ENCODE results near the gene XRRA1. TPM values are rescaled to one million over a fixed set of nuclear protein-coding genes. Genes with fewer than 3 reads are reported as not detected.
"Not testable (repeated sequence)": the region's sequence is repeated elsewhere in the genome, so short reads cannot be mapped to it uniquely, and the experiment has no call there.

The XRRA1 gene
- total RNA-seq, 1 experiment from 2014 or later, result 23.5 TPM

DNA sequence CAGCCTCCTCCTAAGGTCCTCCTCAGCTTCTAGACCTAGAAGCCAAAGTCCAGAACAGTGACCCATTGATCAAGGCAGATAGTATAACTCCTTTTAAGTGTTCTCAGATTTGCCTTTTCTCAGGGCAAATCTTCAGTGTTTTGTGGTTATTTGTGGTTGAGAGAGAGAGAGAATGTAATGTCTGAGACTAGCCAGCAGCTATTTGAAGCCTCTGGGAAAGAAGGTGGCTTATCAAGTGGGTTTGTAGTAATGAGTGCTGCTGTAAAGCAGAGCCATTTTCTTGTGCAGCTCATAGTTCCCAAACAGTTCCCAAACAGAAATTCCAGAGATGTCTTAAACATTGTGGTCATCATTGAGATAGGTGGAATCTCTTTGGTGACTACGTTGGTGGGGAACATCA lies 110.7 kb downstream of the XRRA1 start:
- no peaks in the 10 kb centered on the region for H3K27me3 ChIP-seq (ENCODE audit: low read length)
- CTCF ChIA-PET, result no interaction called here
- no peak for TF ChIP-seq EZH2 (IDR thresholded peaks at IDR 0.05; ENCODE audit: low read length, unreplicated experiment)

DNA sequence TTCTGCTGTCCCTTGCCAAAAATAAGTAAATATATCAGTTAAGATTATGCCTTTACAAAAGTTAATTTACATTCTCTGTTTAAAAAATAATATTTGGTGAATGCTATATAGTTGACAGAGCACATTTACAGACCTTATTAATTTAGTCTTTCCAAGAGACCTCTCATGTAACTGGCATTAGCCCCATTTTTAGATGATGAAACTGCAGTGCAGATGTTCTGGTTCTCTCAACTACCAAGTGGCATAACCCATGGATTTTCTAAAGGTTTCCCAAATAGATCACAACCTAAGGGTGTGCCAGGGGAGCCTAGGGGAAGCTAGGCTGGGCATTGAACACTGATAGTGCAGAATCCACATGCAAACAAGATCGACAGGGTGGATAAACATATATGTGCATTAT lies 111.7 kb downstream of the XRRA1 start:
- Histone ChIP-seq H3K4me1 (ENCODE audit: insufficient read depth, low read length) (no peaks in the 10 kb centered on the region), H3K4me2 (ENCODE audit: low read length) (no peak overlapping the region), H3F3A (ENCODE audit: low read length, unreplicated experiment) (no peaks in the 10 kb centered on the region), H3K27me3 (ENCODE audit: low read length) (no peaks in the 10 kb centered on the region), H3K9me2 (replicated peaks; ENCODE audit: low read length) (no peaks in the 10 kb centered on the region), H3K36me3 (ENCODE audit: low read depth, low read length) (peaks cover 34% of the 10 kb centered on the region), H3K9me3 (ENCODE audit: low read length) (no peaks in the 10 kb centered on the region), H3K79me2 (ENCODE audit: low read length) (no peaks in the 10 kb centered on the region), H4K20me1 (ENCODE audit: low read length) (no peaks in the 10 kb centered on the region), H3K27ac (ENCODE audit: low read length) (no peak overlapping the region), H3K4me3 (ENCODE audit: low read length) (no peak overlapping the region), H3K9ac (ENCODE audit: low read length) (no peak overlapping the region), H2AFZ (ENCODE audit: low read length) (no peak overlapping the region)
- DNase-seq (no peak), ATAC-seq (no peak)
- TF ChIP-seq EZH2phosphoT487 (IDR thresholded peaks at IDR 0.05; ENCODE audit: borderline replicate concordance, low read length), result no peak
- TF ChIP-seq EZH2 (IDR thresholded peaks at IDR 0.05; ENCODE audit: low read length, unreplicated experiment), result no peak
- TF ChIP-seq, protein P1, sequence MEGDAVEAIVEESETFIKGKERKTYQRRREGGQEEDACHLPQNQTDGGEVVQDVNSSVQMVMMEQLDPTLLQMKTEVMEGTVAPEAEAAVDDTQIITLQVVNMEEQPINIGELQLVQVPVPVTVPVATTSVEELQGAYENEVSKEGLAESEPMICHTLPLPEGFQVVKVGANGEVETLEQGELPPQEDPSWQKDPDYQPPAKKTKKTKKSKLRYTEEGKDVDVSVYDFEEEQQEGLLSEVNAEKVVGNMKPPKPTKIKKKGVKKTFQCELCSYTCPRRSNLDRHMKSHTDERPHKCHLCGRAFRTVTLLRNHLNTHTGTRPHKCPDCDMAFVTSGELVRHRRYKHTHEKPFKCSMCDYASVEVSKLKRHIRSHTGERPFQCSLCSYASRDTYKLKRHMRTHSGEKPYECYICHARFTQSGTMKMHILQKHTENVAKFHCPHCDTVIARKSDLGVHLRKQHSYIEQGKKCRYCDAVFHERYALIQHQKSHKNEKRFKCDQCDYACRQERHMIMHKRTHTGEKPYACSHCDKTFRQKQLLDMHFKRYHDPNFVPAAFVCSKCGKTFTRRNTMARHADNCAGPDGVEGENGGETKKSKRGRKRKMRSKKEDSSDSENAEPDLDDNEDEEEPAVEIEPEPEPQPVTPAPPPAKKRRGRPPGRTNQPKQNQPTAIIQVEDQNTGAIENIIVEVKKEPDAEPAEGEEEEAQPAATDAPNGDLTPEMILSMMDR (conservative IDR thresholded peaks at IDR 0.05; ENCODE audit: low read depth, low read length), result no peak
- BruUV-seq (replicated peaks), result no TSS peak
- intact Hi-C loops (cut with micrococcal nuclease), result no loop called here
- ChIA-PET POLR2A (ENCODE audit: unreplicated experiment) (no interaction called here), CTCF (no interaction called here)

More for the DNA sequence above, 110.7 kb downstream of the XRRA1 start:
- Histone ChIP-seq H4K20me1 (ENCODE audit: low read length) (no peaks in the 10 kb centered on the region), H3K4me1 (ENCODE audit: insufficient read depth, low read length) (no peaks in the 10 kb centered on the region), H3K4me2 (ENCODE audit: low read length) (no peak overlapping the region), H3K79me2 (ENCODE audit: low read length) (no peaks in the 10 kb centered on the region), H2AFZ (ENCODE audit: low read length) (no peak overlapping the region), H3K4me3 (ENCODE audit: low read length) (no peak overlapping the region), H3K9ac (ENCODE audit: low read length) (no peak overlapping the region), H3K9me2 (replicated peaks; ENCODE audit: low read length) (no peaks in the 10 kb centered on the region), H3K9me3 (ENCODE audit: low read length) (no peaks in the 10 kb centered on the region), H3K36me3 (ENCODE audit: low read depth, low read length) (peaks cover 43% of the 10 kb centered on the region), H3F3A (ENCODE audit: low read length, unreplicated experiment) (no peaks in the 10 kb centered on the region), H3K27ac (ENCODE audit: low read length) (no peak overlapping the region)
- intact Hi-C loops (cut with micrococcal nuclease), result no loop called here
- POLR2A ChIA-PET (ENCODE audit: unreplicated experiment), result no interaction called here
- BruUV-seq (replicated peaks), result no TSS peak
- no peak for DNase-seq
- no peak for ATAC-seq

DNA sequence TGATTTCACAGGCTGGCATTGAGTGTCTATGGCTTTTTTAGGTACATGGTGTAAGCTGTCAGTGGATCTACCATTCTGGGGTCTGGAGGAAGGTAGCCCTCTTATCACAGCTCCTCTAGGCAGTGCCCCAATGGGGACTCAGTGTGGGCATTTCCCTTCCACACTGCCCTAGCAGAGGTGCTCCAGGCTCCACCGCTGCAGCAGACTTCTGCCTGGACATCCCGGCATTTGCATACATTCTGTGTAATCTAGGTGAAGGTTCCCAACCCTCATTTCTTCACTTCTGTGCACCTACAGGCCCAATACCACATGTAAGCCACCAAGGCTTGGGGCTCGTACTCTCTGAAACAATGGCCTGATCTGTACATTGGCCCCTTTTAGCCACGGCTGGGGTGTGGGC lies 122.0 kb downstream of the XRRA1 start:
- Histone ChIP-seq H3K27ac (ENCODE audit: low read length) (no peak overlapping the region), H3K79me2 (ENCODE audit: low read length) (no peaks in the 10 kb centered on the region), H3K27me3 (ENCODE audit: low read length) (no peaks in the 10 kb centered on the region), H3K9ac (ENCODE audit: low read length) (no peak overlapping the region), H4K20me1 (ENCODE audit: low read length) (no peaks in the 10 kb centered on the region), H3K9me3 (ENCODE audit: low read length) (peaks cover 37% of the 10 kb centered on the region), H3K9me2 (replicated peaks; ENCODE audit: low read length) (no peaks in the 10 kb centered on the region), H3K36me3 (ENCODE audit: low read depth, low read length) (peaks cover 63% of the 10 kb centered on the region), H2AFZ (ENCODE audit: low read length) (no peak overlapping the region), H3K4me3 (ENCODE audit: low read length) (no peak overlapping the region), H3F3A (ENCODE audit: low read length, unreplicated experiment) (no peaks in the 10 kb centered on the region), H3K4me2 (ENCODE audit: low read length) (no peak overlapping the region), H3K4me1 (ENCODE audit: insufficient read depth, low read length) (no peaks in the 10 kb centered on the region)
- ChIA-PET POLR2A (ENCODE audit: unreplicated experiment) (no interaction called here), CTCF (no interaction called here)
- intact Hi-C loops (cut with micrococcal nuclease), result no loop called here
- DNase-seq, result no peak
- no peak for ATAC-seq
- TF ChIP-seq EZH2phosphoT487 (IDR thresholded peaks at IDR 0.05; ENCODE audit: borderline replicate concordance, low read length), result no peak
- TF ChIP-seq, protein P1 (conservative IDR thresholded peaks at IDR 0.05; ENCODE audit: low read depth, low read length), result no peak
- TF ChIP-seq EZH2 (IDR thresholded peaks at IDR 0.05; ENCODE audit: low read length, unreplicated experiment), result no peak
- no TSS peak for BruUV-seq (replicated peaks)

DNA sequence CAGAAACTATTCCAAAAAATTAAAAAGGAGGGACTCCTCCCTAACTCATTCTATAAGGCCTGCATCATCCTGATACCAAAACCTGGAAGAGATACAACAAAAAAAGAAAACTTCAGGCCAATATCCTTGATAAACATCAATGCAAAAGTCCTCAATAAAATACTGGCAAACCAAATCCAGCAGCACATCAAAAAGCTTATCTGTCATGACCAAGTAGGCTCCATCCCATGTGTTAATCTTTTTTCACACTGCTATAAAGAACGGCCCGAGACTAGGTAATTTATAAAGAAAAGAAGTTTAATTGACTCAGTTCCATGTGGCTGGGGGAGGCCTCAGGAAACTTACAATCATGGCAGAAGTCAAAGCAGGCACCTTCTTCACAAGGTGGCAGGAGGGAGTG lies 123.3 kb downstream of the XRRA1 start:
- H3K4me1 ChIP-seq (ENCODE audit: insufficient read depth, low read length); H3K27me3 ChIP-seq (ENCODE audit: low read length); DNase-seq; H3K9ac ChIP-seq (ENCODE audit: low read length); H3K27ac ChIP-seq (ENCODE audit: low read length); H3K4me2 ChIP-seq (ENCODE audit: low read length); H4K20me1 ChIP-seq (ENCODE audit: low read length); H2AFZ ChIP-seq (ENCODE audit: low read length); ATAC-seq; H3K9me2 ChIP-seq (replicated peaks; ENCODE audit: low read length); H3K79me2 ChIP-seq (ENCODE audit: low read length); H3K4me3 ChIP-seq (ENCODE audit: low read length); intact Hi-C loops (cut with micrococcal nuclease); CTCF ChIA-PET; BruUV-seq (replicated peaks); H3F3A ChIP-seq (ENCODE audit: low read length, unreplicated experiment); POLR2A ChIA-PET (ENCODE audit: unreplicated experiment): not testable (repeated sequence)
- Histone ChIP-seq H3K9me3 (ENCODE audit: low read length) (peaks cover 37% of the 10 kb centered on the region), H3K36me3 (ENCODE audit: low read depth, low read length) (peaks cover 60% of the 10 kb centered on the region)

Measured in PC-3 (cell line).